Naive thymus-derived CD4-positive, alpha-beta T cell (primary cell): ENCODE measurements around the gene ZNF687. TPM values are rescaled to one million over a fixed set of nuclear protein-coding genes. Genes with fewer than 3 reads are reported as not detected.
A peak's percentile ranks its signal among the peaks of the same experiment; 100 is the strongest.

ENCODE experiments used
- ATAC-seq: fragments of 150-1000 bp; cut with Tn5 transposase; 2 replicates; pipeline ENCODE4 v1.10.0; 2021; ENCODE audit warnings: mild to moderate bottlenecking, moderate library complexity
- CTCF ChIA-PET: fragments of 350-600 bp; sonication (Branson Sonifier 250); formaldehyde crosslinking; loops from one replicate; lab custom pipeline; 2021; ENCODE audit warnings: antibody characterized with exemption; lab: Charles Lee
- POLR2A ChIA-PET: fragments of 350-600 bp; sonication (Branson Sonifier 250); formaldehyde crosslinking; loops from one replicate; lab custom pipeline; 2021; ENCODE audit warnings: antibody characterized with exemption, inconsistent platforms; lab: Charles Lee
- DNase-seq, 9 donors: peaks; one replicate each; pipeline versions ENCODE4 v3.0.0 to v3.0.0-alpha.2; 2020 to 2022; ENCODE audit warnings: mixed read lengths in 1 of 9
- H3K27ac ChIP-seq: one replicate; pipeline ENCODE4 v1.7.0; 2013; ENCODE audit warnings: mild to moderate bottlenecking, low read depth, low read length, moderate library complexity
- H3K27me3 ChIP-seq, 2 donors: one replicate each; pipeline ENCODE4 v1.7.0; 2013; ENCODE audit warnings: low read length in 2 of 2, mild to moderate bottlenecking in 2 of 2, moderate library complexity in 2 of 2; ENCODE audit not compliant: control insufficient read depth in 2 of 2, insufficient read depth in 2 of 2
- H3K36me3 ChIP-seq, 3 experiments: 1 replicate in 2 of 3; 2 replicates in 1 of 3; pipeline ENCODE4 v1.7.0; 2013; ENCODE audit warnings: low read length in 3 of 3, mild to moderate bottlenecking in 3 of 3, moderate library complexity in 1 of 3; ENCODE audit not compliant: insufficient read depth in 3 of 3, control insufficient read depth in 2 of 3
- H3K4me1 ChIP-seq, 2 donors: one replicate each; pipeline ENCODE4 v1.7.0; 2013; ENCODE audit warnings: low read length in 2 of 2, mild to moderate bottlenecking in 2 of 2, moderate library complexity in 1 of 2; ENCODE audit not compliant: control insufficient read depth in 2 of 2, insufficient read depth in 2 of 2
- H3K4me3 ChIP-seq: 2 replicates; pipeline ENCODE4 v1.7.0; 2013; ENCODE audit warnings: mild to moderate bottlenecking, low read length
- H3K9me3 ChIP-seq, 3 experiments: 1 replicate in 2 of 3; 2 replicates in 1 of 3; pipeline ENCODE4 v1.7.0; 2013; ENCODE audit warnings: low read length in 3 of 3; ENCODE audit not compliant: control insufficient read depth in 2 of 3
- H3K27ac Mint-ChIP-seq, 9 donors: one replicate each; pipeline ENCODE4 v1.8.0; 2020 to 2022; ENCODE audit warnings: mixed read lengths in 9 of 9, mild to moderate bottlenecking in 8 of 9, moderate library complexity in 5 of 9, inconsistent platforms in 2 of 9
- H3K27me3 Mint-ChIP-seq, 5 donors: one replicate each; pipeline ENCODE4 v1.8.0; 2021 to 2022; ENCODE audit warnings: mixed read lengths in 5 of 5, mild to moderate bottlenecking in 1 of 5
- H3K36me3 Mint-ChIP-seq, 5 donors: one replicate each; pipeline ENCODE4 v1.8.0; 2020 to 2022; ENCODE audit warnings: mixed read lengths in 5 of 5, mild to moderate bottlenecking in 3 of 5, inconsistent platforms in 1 of 5
- H3K4me1 Mint-ChIP-seq, 7 donors: one replicate each; pipeline ENCODE4 v1.8.0; 2020 to 2022; ENCODE audit warnings: mixed read lengths in 7 of 7, mild to moderate bottlenecking in 3 of 7, inconsistent platforms in 1 of 7
- H3K4me3 Mint-ChIP-seq, 10 donors: one replicate each; pipeline ENCODE4 v1.8.0; 2020 to 2022; ENCODE audit warnings: mild to moderate bottlenecking in 10 of 10, mixed read lengths in 10 of 10, moderate library complexity in 6 of 10, inconsistent platforms in 2 of 10
- H3K9me3 Mint-ChIP-seq, 11 donors: one replicate each; pipeline ENCODE4 v1.8.0; 2020 to 2022; ENCODE audit warnings: mixed read lengths in 11 of 11, mild to moderate bottlenecking in 4 of 11, inconsistent platforms in 1 of 11, moderate library complexity in 1 of 11
- intact Hi-C, 2 donors: fragments of 100-400 bp; cut with micrococcal nuclease; formaldehyde crosslinking; loops; one replicate each; pipeline ENCODE4 v1.15.1; 2023
- polyA plus RNA-seq, 2 donors: library from polyadenylated mRNA; unstranded; fragments of 300-500 nt; fragmentation: Illumina TruSeq; gene quantifications; one replicate each; pipeline ENCODE4 v1.2.3, GENCODE V29; 2021
- total RNA-seq, 6 experiments: library from RNA in 5 of 6; stranded (reverse) in 5 of 6; gene quantifications; 1 replicate in 5 of 6; 2 replicates in 1 of 6; pipeline ENCODE4 v1.2.3 and lab custom pipeline; 2021 to 2026

The ZNF687 gene
- total and polyA plus RNA-seq, 7 experiments from 2014 or later = 1.1 to 38.1 (median 31.0) TPM

DNA sequence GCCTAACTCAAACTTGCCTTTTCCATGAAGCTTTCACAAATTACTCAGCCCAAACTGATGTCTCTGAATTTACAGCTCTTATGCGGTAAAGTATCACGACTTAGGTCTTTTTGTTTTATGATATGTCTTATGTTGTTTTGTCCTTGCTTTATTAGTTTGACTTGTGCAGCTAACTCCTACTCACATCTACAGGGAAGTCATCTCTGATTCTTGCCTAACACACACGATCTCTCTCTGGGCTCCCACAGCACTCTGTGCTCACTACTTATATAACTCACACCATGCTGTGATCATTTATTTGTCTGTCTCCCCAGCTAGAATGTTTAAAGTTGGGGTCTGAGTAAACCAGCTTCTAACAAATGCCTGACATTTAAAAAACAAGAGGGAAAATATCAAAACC lies 54.5 kb downstream of the ZNF687 start:
- ChIA-PET POLR2A (interaction anchor here (0.6 to 8.0 kb wide), 3 partner anchors 10 to 259 kb away, joined by 4 to 54 read pairs (median 4); partner anchors contain the start of gene PI4KB), CTCF (interaction anchor here (0.5 to 1.0 kb wide), 3 partner anchors 35 to 143 kb away, joined by 3 to 6 read pairs (median 3); no protein-coding TSS in a partner anchor)
- Histone ChIP-seq H3K4me3 (no peak overlapping the region), H3K27ac (no peak overlapping the region), H3K27me3 (no peaks in the 10 kb centered on the region), H3K4me1 (peaks cover 0 to 3% of the 10 kb centered on the region in 2 donors), H3K36me3 (peaks cover 0 to 1% (median 0%) of the 10 kb centered on the region in 3 experiments), H3K9me3 (no peaks in the 10 kb centered on the region)
- DNase-seq (no peak), ATAC-seq (no peak)
- H3K27me3 Mint-ChIP-seq = peaks cover 0 to 2% (median 0%) of the 10 kb centered on the region in 5 donors
- no peak overlapping the region for H3K4me3 Mint-ChIP-seq
- intact Hi-C loops = no loop called here
- peaks cover 0 to 5% (median 3%) of the 10 kb centered on the region in 5 donors for H3K36me3 Mint-ChIP-seq
- H3K27ac Mint-ChIP-seq = peak overlapping the region in 3 of 9 donors; percentile 11 to 62 (median 58)
- peaks cover 9 to 22% (median 11%) of the 10 kb centered on the region in 7 donors for H3K4me1 Mint-ChIP-seq
- H3K9me3 Mint-ChIP-seq = no peaks in the 10 kb centered on the region

DNA sequence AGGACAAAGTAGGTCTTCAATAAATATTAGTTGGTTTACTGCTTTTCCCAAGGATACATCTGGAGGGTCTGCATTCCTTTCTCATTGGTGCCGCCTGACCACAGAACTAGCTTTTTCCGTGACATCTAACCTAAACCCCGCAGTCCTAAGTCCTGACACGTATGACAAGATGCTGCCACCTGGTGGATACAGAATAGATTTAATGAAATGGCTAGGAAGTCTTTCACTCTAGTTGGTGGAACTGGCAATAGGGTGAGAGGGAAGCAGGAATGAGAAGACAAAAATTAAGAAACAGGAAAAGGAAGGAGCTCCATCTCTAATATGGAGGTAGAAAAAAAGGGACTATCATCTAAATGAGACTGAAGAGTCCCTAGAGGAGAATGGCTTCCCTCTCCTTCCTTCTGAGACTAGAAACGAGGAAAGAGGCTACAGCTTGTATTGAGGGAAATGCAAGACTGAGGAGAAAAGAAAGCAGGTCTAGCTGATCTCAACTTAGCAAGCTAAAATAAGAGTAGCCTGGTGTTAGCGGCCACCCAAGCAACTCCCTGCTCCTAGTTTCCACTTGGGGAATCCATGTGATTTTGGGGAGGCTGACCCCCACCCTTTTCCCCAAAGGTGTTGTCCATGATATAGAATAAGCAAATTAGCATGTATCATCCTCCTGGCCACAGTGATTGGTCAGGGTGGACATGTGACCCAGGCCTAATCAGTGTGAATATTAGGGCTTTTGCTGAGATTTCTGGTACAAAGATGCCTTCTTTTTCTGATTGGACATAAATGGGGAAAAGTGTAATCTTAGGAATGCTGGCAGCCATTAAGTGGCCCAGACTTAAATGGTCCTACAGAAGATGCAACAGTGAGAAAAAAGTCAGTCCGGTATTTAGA lies 59.0 kb downstream of the ZNF687 start:
- H3K27ac Mint-ChIP-seq = peak overlapping the region; percentile 1 to 70 (median 52)
- no peak overlapping the region for H3K4me3 ChIP-seq
- H3K27me3 ChIP-seq = no peaks in the 10 kb centered on the region
- intact Hi-C loops = loop anchor here (1.0 to 10.0 kb wide), 9 partner anchors 14 to 316 kb away; partner anchors contain the start of genes PI4KB (in 1 of the 2), PIP5K1A (in 1 of the 2), PSMB4 (in 1 of the 2) and PSMD4 (in 1 of the 2)
- H3K4me3 Mint-ChIP-seq = peak overlapping the region in 1 of 10 donors; percentile 22
- ATAC-seq (peak; percentile 92), DNase-seq (peak in 8 of 9 donors; percentile 46 to 75 (median 68))
- peaks cover 0 to 25% (median 13%) of the 10 kb centered on the region in 5 donors for H3K36me3 Mint-ChIP-seq
- no peaks in the 10 kb centered on the region for H3K27me3 Mint-ChIP-seq
- no peaks in the 10 kb centered on the region for H3K9me3 ChIP-seq
- CTCF ChIA-PET = interaction anchor here (0.5 to 7.1 kb wide), 36 partner anchors 9 to 495 kb away, joined by 3 to 119 read pairs (median 4); partner anchors contain the start of genes PI4KB, PSMB4, PSMD4 and VPS72
- H3K9me3 Mint-ChIP-seq = no peaks in the 10 kb centered on the region
- POLR2A ChIA-PET = interaction anchor here (0.6 to 8.0 kb wide), 7 partner anchors 9 to 151 kb away, joined by 3 to 54 read pairs (median 5); partner anchors contain the start of genes PI4KB, PSMB4, VPS72 and ZNF687
- H3K36me3 ChIP-seq = peaks cover 0 to 36% (median 6%) of the 10 kb centered on the region in 3 experiments
- peaks cover 20 to 39% (median 28%) of the 10 kb centered on the region in 7 donors for H3K4me1 Mint-ChIP-seq
- peaks cover 6 to 7% of the 10 kb centered on the region in 2 donors for H3K4me1 ChIP-seq
- peak overlapping the region; percentile 5 for H3K27ac ChIP-seq

Other genes starting within 250 kb of the ZNF687 start
- 1 to 10 TPM in 4 of 5 experiments, under 1 TPM in 1; 0.37 to 9.4 (median 1.9) TPM for gene BNIPL, start 245.7 kb upstream of the ZNF687 start, total RNA-seq
- under 1 TPM; 0.08 to 0.17 TPM for gene BNIPL, start 245.7 kb upstream of the ZNF687 start, polyA plus RNA-seq
- 1 to 10 TPM in 2 of 5 experiments, under 1 TPM in 3; 0.64 to 3.2 (median 0.82) TPM for gene C1orf56, start 234.5 kb upstream of the ZNF687 start, total RNA-seq
- gene C1orf56, start 234.5 kb upstream of the ZNF687 start, polyA plus RNA-seq = 1 to 10 TPM; 3.5 to 4.3 TPM
- gene CDC42SE1, start 222.7 kb upstream of the ZNF687 start, total RNA-seq = 100 to 1,000 TPM; 362 to 516 (median 425) TPM
- gene CDC42SE1, start 222.7 kb upstream of the ZNF687 start, polyA plus RNA-seq = 100 to 1,000 TPM in 1 of 2 donors, 10 to 100 TPM in 1; 85.6 to 111 TPM
- gene MLLT11, start 221.9 kb upstream of the ZNF687 start, total RNA-seq = 1 to 10 TPM; 3.3 to 6.0 (median 4.6) TPM
- gene MLLT11, start 221.9 kb upstream of the ZNF687 start, polyA plus RNA-seq = 1 to 10 TPM; 3.7 to 4.8 TPM
- 10 to 100 TPM; 13.7 to 42.2 (median 32.2) TPM for gene GABPB2, start 211.5 kb upstream of the ZNF687 start, total RNA-seq
- gene GABPB2, start 211.5 kb upstream of the ZNF687 start, polyA plus RNA-seq = 10 to 100 TPM in 1 of 2 donors, 1 to 10 TPM in 1; 9.6 to 17.8 TPM
- gene SEMA6C, start 135.7 kb upstream of the ZNF687 start, total RNA-seq = 10 to 100 TPM in 2 of 5 experiments, 1 to 10 TPM in 3; 2.5 to 12.4 (median 4.7) TPM
- gene SEMA6C, start 135.7 kb upstream of the ZNF687 start, polyA plus RNA-seq = 1 to 10 TPM in 1 of 2 donors, under 1 TPM in 1; 0.56 to 2.6 TPM
- 10 to 100 TPM in 4 of 5 experiments, 1 to 10 TPM in 1; 3.1 to 59.4 (median 37.6) TPM for gene TNFAIP8L2, start 125.7 kb upstream of the ZNF687 start, total RNA-seq
- gene TNFAIP8L2, start 125.7 kb upstream of the ZNF687 start, polyA plus RNA-seq = 10 to 100 TPM; 17.1 to 77.3 TPM
- gene LYSMD1, start 116.4 kb upstream of the ZNF687 start, total RNA-seq = 1 to 10 TPM; 1.4 to 3.3 (median 2.3) TPM
- gene LYSMD1, start 116.4 kb upstream of the ZNF687 start, polyA plus RNA-seq = under 1 TPM; 0.35 to 0.48 TPM
- gene SCNM1, start 116.2 kb upstream of the ZNF687 start, total RNA-seq = 10 to 100 TPM; 37.1 to 73.1 (median 57.1) TPM
- 10 to 100 TPM; 68.1 to 72.3 TPM for gene SCNM1, start 116.2 kb upstream of the ZNF687 start, polyA plus RNA-seq
- gene TMOD4, start 106.3 kb upstream of the ZNF687 start, total RNA-seq = 1 to 10 TPM; 2.5 to 5.4 (median 4.4) TPM
- gene TMOD4, start 106.3 kb upstream of the ZNF687 start, polyA plus RNA-seq = under 1 TPM in 1 of 2 donors, not detected in 1; 0.73 TPM
- 10 to 100 TPM; 35.1 to 82.0 (median 63.9) TPM for gene VPS72, start 92.1 kb upstream of the ZNF687 start, total RNA-seq
- 10 to 100 TPM; 63.4 to 85.3 TPM for gene VPS72, start 92.1 kb upstream of the ZNF687 start, polyA plus RNA-seq
- gene PIP5K1A, start 83.7 kb upstream of the ZNF687 start, total RNA-seq = 10 to 100 TPM; 56.9 to 76.5 (median 59.5) TPM
- 10 to 100 TPM; 11.7 to 23.1 TPM for gene PIP5K1A, start 83.7 kb upstream of the ZNF687 start, polyA plus RNA-seq
- gene PSMD4, start 27.6 kb upstream of the ZNF687 start, total RNA-seq = 100 to 1,000 TPM in 3 of 5 experiments, 10 to 100 TPM in 2; 72.0 to 193 (median 126) TPM
- 100 to 1,000 TPM; 239 to 258 TPM for gene PSMD4, start 27.6 kb upstream of the ZNF687 start, polyA plus RNA-seq
- gene PI4KB, start 45.1 kb downstream of the ZNF687 start, total RNA-seq = 10 to 100 TPM; 64.0 to 91.9 (median 76.3) TPM
- 10 to 100 TPM; 48.5 to 76.7 TPM for gene PI4KB, start 45.1 kb downstream of the ZNF687 start, polyA plus RNA-seq
- 10 to 100 TPM; 62.6 to 89.3 (median 82.2) TPM for gene RFX5, start 65.0 kb downstream of the ZNF687 start, total RNA-seq
- 10 to 100 TPM; 26.6 to 29.6 TPM for gene RFX5, start 65.0 kb downstream of the ZNF687 start, polyA plus RNA-seq
- gene SELENBP1, start 90.4 kb downstream of the ZNF687 start, total RNA-seq = not detected
- not detected for gene SELENBP1, start 90.4 kb downstream of the ZNF687 start, polyA plus RNA-seq
- 100 to 1,000 TPM; 190 to 339 (median 267) TPM for gene PSMB4, start 117.3 kb downstream of the ZNF687 start, total RNA-seq
- gene PSMB4, start 117.3 kb downstream of the ZNF687 start, polyA plus RNA-seq = 10 to 100 TPM; 54.5 to 60.8 TPM
- gene POGZ, start 177.2 kb downstream of the ZNF687 start, total RNA-seq = 100 to 1,000 TPM in 4 of 5 experiments, 10 to 100 TPM in 1; 83.7 to 143 (median 112) TPM
- 10 to 100 TPM in 1 of 2 donors, 1 to 10 TPM in 1; 7.4 to 14.1 TPM for gene POGZ, start 177.2 kb downstream of the ZNF687 start, polyA plus RNA-seq
- 1 to 10 TPM in 2 of 5 experiments, under 1 TPM in 2, not detected in 1; 0.29 to 2.4 (median 1.3) TPM for gene CGN, start 229.1 kb downstream of the ZNF687 start, total RNA-seq
- under 1 TPM in 1 of 2 donors, not detected in 1; 0.25 TPM for gene CGN, start 229.1 kb downstream of the ZNF687 start, polyA plus RNA-seq